K562 (cell line): Measurements from ENCODE around the gene ATF6B. TPM values are rescaled to one million over a fixed set of nuclear protein-coding genes. Genes with fewer than 3 reads are reported as not detected.

Experiments
- CAMTA2 ChIP-seq: fragments of 250-450 bp; sonication (Bioruptor Pico); conservative IDR thresholded peaks from 2 replicates; pipeline ENCODE4 v1.5.1; 2022
- CEBPG ChIP-seq, 3 experiments: fragments of 200-800 bp in 1 of 3; sonication (Bioruptor generic) in 1 of 3; sonication (generic) in 1 of 3; formaldehyde crosslinking in 1 of 3; IDR thresholded peaks in 2 of 3; conservative IDR thresholded peaks in 1 of 3; 2 replicates each; pipeline versions ENCODE4 v1.6.1 to v1.8.0; 2016 to 2022; ENCODE audit warnings: missing compliant biosample characterization in 2 of 3, missing genetic modification characterization in 2 of 3, mild to moderate bottlenecking in 1 of 3, missing genetic modification reagents in 1 of 3
- DACH1 ChIP-seq: fragments of 450-650 bp; IDR thresholded peaks from 2 replicates; pipeline ENCODE4 v1.6.1; 2018; ENCODE audit not compliant: partially characterized antibody
- FIP1L1 ChIP-seq: fragments of 200-400 bp; formaldehyde crosslinking; IDR thresholded peaks from 2 replicates; pipeline ENCODE4 v1.6.1; 2018; ENCODE audit warnings: mild to moderate bottlenecking, low read depth, low read length; ENCODE audit not compliant: poor library complexity, severe bottlenecking
- GATAD2B ChIP-seq: fragments of 450-650 bp; IDR thresholded peaks from 2 replicates; pipeline ENCODE4 v1.6.1; 2017; ENCODE audit warnings: mild to moderate bottlenecking, borderline replicate concordance
- JUNB ChIP-seq: fragments of 450-650 bp; formaldehyde crosslinking; conservative IDR thresholded peaks from 2 replicates; pipeline ENCODE4 v1.4.0; 2020; ENCODE audit warnings: mild to moderate bottlenecking
- MAFG ChIP-seq: fragments of 450-650 bp; conservative IDR thresholded peaks from 2 replicates; pipeline ENCODE4 v1.6.1; 2016; ENCODE audit warnings: missing genetic modification characterization, missing compliant biosample characterization
- MTA2 ChIP-seq: fragments of 450-650 bp; IDR thresholded peaks from 2 replicates; pipeline ENCODE4 v1.6.1; 2016; ENCODE audit warnings: low read depth
- MYNN ChIP-seq, 2 experiments: sonication (generic); formaldehyde crosslinking in 1 of 2; IDR thresholded peaks; 2 replicates each; pipeline versions ENCODE4 v1.5.0 to v1.6.1; 2016 to 2020; ENCODE audit warnings: antibody characterized with exemption in 1 of 2, missing genetic modification reagents in 1 of 2
- NFXL1 ChIP-seq: fragments of 450-650 bp; formaldehyde crosslinking; IDR thresholded peaks from 2 replicates; pipeline ENCODE4 v1.4.0; 2021; ENCODE audit warnings: mild to moderate bottlenecking
- PHB ChIP-seq: fragments of 250-450 bp; sonication (Bioruptor Pico); IDR thresholded peaks from 2 replicates; pipeline ENCODE4 v1.5.0; 2021
- RB1 ChIP-seq: fragments of 450-650 bp; IDR thresholded peaks from 2 replicates; pipeline ENCODE4 v1.6.1; 2017; ENCODE audit warnings: low read depth, mild to moderate bottlenecking
- TAF7 ChIP-seq: fragments of 450-650 bp; IDR thresholded peaks from 2 replicates; pipeline ENCODE4 v1.6.1; 2016; ENCODE audit warnings: missing genetic modification characterization, missing compliant biosample characterization
- ZNF263 ChIP-seq: sonication (generic); formaldehyde crosslinking; IDR thresholded peaks from 2 replicates; pipeline ENCODE4 v1.8.0; 2022; ENCODE audit warnings: mild to moderate bottlenecking, missing genetic modification reagents, borderline replicate concordance
- ZNF354B ChIP-seq: fragments of 250-450 bp; sonication (Bioruptor Pico); IDR thresholded peaks from 2 replicates; pipeline ENCODE4 v1.4.0; 2020
- ZNF79 ChIP-seq: fragments of 250-450 bp; sonication (Bioruptor Pico); IDR thresholded peaks from 2 replicates; pipeline ENCODE4 v1.4.0; 2020; ENCODE audit warnings: low read depth, mild to moderate bottlenecking, moderate library complexity
- polyA plus RNA-seq, 8 experiments: library from polyadenylated mRNA; depleted of rRNA in 4 of 8; stranded (reverse) in 5 of 8; unstranded in 3 of 8; fragments of >200 nt; fragmentation: Nextera tagmentation in 2 of 8; fragmentation: Illumina TruSeq in 1 of 8; extraction: Ambion mirVana in 2 of 8; extraction: Trizol in 1 of 8; gene quantifications; 2 replicates each; pipeline versions ENCODE4 v1.2.1 to v1.2.3, GENCODE V29; 2011 to 2014; ENCODE audit warnings: inconsistent platforms in 1 of 8, missing spikeins in 1 of 8
- total RNA-seq, 7 experiments: library from RNA; depleted of rRNA in 6 of 7; stranded (reverse); fragments of >200 nt in 6 of 7; fragmentation: Illumina TruSeq in 2 of 7; extraction: Trizol in 2 of 7; gene quantifications; 2 replicates each; pipeline versions ENCODE4 v1.2.1 to v1.2.3, GENCODE V29; 2011 to 2021; ENCODE audit warnings: low replicate concordance in 1 of 7
- TF ChIP-seq, protein P1 (sequence below): fragments of 450-650 bp; IDR thresholded peaks from 2 replicates; pipeline ENCODE4 v1.6.1; 2016; ENCODE audit warnings: mild to moderate bottlenecking
- TF ChIP-seq, protein P2 (sequence below): fragments of 250-450 bp; sonication (Bioruptor Pico); IDR thresholded peaks from 2 replicates; pipeline ENCODE4 v1.5.0; 2021
- TF ChIP-seq, protein P3 (sequence below): fragments of 250-450 bp; sonication (Bioruptor Pico); IDR thresholded peaks from 2 replicates; pipeline ENCODE4 v1.5.0; 2022; ENCODE audit warnings: mild to moderate bottlenecking
- TF ChIP-seq, protein P4 (sequence below): IDR thresholded peaks from 2 replicates; pipeline ENCODE4 v1.6.1; 2012; ENCODE audit warnings: low read depth, low read length, improper control_type of control experiment, borderline replicate concordance

Gene ATF6B
- total and polyA plus RNA-seq, 9 of the 15 experiments (the other 6 are each of a cell fraction or from before 2014, with no cell fraction given) = 20.7 to 131 (median 31.7) TPM

DNA sequence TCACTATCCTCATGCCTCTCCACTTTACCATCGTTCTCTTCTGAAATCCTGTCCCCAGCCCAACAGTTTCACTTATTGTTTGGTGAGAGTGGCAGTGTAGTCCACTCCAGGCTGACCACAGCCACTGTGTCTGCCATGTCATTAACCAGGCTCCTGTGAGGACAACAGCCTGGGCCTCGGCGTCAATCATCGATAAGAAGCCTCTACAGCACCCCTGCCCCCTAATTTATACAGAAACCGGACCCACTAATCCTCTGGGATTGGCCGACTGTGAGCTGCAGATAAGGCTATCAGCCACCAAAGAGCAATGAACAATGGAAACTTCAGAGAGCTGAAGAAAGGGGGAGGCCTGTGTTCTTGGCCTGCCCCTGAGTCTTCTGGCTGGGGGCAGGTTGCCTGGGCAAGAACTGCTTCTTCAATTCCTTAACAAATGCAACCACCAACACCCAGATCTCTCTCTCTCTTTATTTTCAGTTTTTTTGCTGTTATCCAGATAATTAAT, 39.8 kb upstream of the ATF6B start (continued):
- TF ChIP-seq, protein P1, sequence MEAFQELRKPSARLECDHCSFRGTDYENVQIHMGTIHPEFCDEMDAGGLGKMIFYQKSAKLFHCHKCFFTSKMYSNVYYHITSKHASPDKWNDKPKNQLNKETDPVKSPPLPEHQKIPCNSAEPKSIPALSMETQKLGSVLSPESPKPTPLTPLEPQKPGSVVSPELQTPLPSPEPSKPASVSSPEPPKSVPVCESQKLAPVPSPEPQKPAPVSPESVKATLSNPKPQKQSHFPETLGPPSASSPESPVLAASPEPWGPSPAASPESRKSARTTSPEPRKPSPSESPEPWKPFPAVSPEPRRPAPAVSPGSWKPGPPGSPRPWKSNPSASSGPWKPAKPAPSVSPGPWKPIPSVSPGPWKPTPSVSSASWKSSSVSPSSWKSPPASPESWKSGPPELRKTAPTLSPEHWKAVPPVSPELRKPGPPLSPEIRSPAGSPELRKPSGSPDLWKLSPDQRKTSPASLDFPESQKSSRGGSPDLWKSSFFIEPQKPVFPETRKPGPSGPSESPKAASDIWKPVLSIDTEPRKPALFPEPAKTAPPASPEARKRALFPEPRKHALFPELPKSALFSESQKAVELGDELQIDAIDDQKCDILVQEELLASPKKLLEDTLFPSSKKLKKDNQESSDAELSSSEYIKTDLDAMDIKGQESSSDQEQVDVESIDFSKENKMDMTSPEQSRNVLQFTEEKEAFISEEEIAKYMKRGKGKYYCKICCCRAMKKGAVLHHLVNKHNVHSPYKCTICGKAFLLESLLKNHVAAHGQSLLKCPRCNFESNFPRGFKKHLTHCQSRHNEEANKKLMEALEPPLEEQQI = peak; percentile 54
- TF ChIP-seq MYNN (IDR thresholded peaks at IDR 0.05) (peak; percentile 83), MYNN (CRISPR knock-in tag; IDR thresholded peaks at IDR 0.05) (no peak), ZNF79 (no peak), ZNF354B (CRISPR knock-in tag) (peak; percentile 33; the same call in 1 of the 2 replicates), JUNB (CRISPR knock-in tag) (no peak), GATAD2B (peak; percentile 95; the same call in 1 of the 2 replicates), FIP1L1 (no peak), RB1 (0 out of 2 replicates have a peak, but pooled peaks have one; percentile 68), TAF7 (0 out of 2 replicates have a peak, but pooled peaks have one; percentile 4), MAFG (tag) (peak; percentile 62), NFXL1 (0 out of 2 replicates have a peak, but pooled peaks have one; percentile 56), MTA2 (peak; percentile 92), CEBPG (CRISPR knock-in tag; IDR thresholded peaks at IDR 0.05) (no peak), CEBPG (tag; conservative IDR thresholded peaks at IDR 0.05 in 1 of 2, IDR thresholded peaks at IDR 0.05 in 1 of 2) (no peak), CAMTA2 (CRISPR knock-in tag) (no peak), PHB (CRISPR knock-in tag) (no peak), DACH1 (peak; percentile 70), ZNF263 (CRISPR knock-in tag) (no peak)
- TF ChIP-seq, protein P2, sequence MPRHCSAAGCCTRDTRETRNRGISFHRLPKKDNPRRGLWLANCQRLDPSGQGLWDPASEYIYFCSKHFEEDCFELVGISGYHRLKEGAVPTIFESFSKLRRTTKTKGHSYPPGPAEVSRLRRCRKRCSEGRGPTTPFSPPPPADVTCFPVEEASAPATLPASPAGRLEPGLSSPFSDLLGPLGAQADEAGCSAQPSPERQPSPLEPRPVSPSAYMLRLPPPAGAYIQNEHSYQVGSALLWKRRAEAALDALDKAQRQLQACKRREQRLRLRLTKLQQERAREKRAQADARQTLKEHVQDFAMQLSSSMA (CRISPR knock-in tag) = no peak
- TF ChIP-seq, protein P3, sequence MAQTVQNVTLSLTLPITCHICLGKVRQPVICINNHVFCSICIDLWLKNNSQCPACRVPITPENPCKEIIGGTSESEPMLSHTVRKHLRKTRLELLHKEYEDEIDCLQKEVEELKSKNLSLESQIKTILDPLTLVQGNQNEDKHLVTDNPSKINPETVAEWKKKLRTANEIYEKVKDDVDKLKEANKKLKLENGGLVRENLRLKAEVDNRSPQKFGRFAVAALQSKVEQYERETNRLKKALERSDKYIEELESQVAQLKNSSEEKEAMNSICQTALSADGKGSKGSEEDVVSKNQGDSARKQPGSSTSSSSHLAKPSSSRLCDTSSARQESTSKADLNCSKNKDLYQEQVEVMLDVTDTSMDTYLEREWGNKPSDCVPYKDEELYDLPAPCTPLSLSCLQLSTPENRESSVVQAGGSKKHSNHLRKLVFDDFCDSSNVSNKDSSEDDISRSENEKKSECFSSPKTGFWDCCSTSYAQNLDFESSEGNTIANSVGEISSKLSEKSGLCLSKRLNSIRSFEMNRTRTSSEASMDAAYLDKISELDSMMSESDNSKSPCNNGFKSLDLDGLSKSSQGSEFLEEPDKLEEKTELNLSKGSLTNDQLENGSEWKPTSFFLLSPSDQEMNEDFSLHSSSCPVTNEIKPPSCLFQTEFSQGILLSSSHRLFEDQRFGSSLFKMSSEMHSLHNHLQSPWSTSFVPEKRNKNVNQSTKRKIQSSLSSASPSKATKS (CRISPR knock-in tag) = 0 out of 2 replicates have a peak, but pooled peaks have one; percentile 58
- TF ChIP-seq, protein P4, sequence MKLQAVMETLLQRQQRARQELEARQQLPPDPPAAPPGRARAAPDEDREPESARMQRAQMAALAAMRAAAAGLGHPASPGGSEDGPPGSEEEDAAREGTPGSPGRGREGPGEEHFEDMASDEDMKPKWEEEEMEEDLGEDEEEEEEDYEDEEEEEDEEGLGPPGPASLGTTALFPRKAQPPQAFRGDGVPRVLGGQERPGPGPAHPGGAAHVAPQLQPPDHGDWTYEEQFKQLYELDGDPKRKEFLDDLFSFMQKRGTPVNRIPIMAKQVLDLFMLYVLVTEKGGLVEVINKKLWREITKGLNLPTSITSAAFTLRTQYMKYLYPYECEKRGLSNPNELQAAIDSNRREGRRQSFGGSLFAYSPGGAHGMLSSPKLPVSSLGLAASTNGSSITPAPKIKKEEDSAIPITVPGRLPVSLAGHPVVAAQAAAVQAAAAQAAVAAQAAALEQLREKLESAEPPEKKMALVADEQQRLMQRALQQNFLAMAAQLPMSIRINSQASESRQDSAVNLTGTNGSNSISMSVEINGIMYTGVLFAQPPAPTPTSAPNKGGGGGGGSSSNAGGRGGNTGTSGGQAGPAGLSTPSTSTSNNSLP = peak; percentile 96
